Right lobe of liver (tissue), 6 donors: ENCODE data around the gene SLC10A3. TPM values are rescaled to one million over a fixed set of nuclear protein-coding genes. Genes with fewer than 3 reads are reported as not detected.

Experiments
- ATAC-seq, 4 donors: fragments of 200-7000 bp; cut with Tn5 transposase; one replicate each; pipeline ENCODE4 v1.9.1; 2020; ENCODE audit warnings: mild to moderate bottlenecking in 4 of 4, moderate library complexity in 4 of 4
- DNase-seq, 3 donors: peaks; one replicate each; pipeline ENCODE4 v3.0.0-alpha.2; 2020
- H3K27ac ChIP-seq, 3 donors: fragments of 200-600 bp; one replicate each; pipeline ENCODE4 v1.8.0; 2022
- H3K27me3 ChIP-seq, 2 donors: fragments of 200-600 bp; one replicate each; pipeline ENCODE4 v1.8.0; 2022
- H3K36me3 ChIP-seq, 4 donors: fragments of 200-600 bp; sonication (generic) in 1 of 4; one replicate each; pipeline versions ENCODE4 v1.5.1 to v1.8.0; 2017 to 2022; ENCODE audit warnings: control low read depth in 1 of 4
- H3K4me1 ChIP-seq, 4 donors: fragments of 200-600 bp; sonication (generic) in 1 of 4; one replicate each; pipeline versions ENCODE4 v1.5.1 to v1.8.0; 2017 to 2022; ENCODE audit warnings: control low read depth in 1 of 4
- H3K4me3 ChIP-seq, 3 donors: fragments of 200-600 bp; one replicate each; pipeline ENCODE4 v1.8.0; 2022
- H3K9me3 ChIP-seq, 4 donors: fragments of 200-600 bp; sonication (generic) in 1 of 4; one replicate each; pipeline versions ENCODE4 v1.5.1 to v1.8.0; 2017 to 2022; ENCODE audit warnings: control low read depth in 1 of 4
- POLR2A ChIP-seq: fragments of 450-650 bp; IDR thresholded peaks from one replicate; pipeline ENCODE4 v1.6.1; 2017; ENCODE audit warnings: antibody characterized with exemption, mild to moderate bottlenecking
- WGBS: methylation state at CpG from one replicate; pipeline ENCODE4 v1.1.6; 2018; ENCODE audit warnings: low coverage, low lambda C conversion rate; ENCODE audit not compliant: insufficient coverage; ENCODE audit errors: missing lambda C conversion rate; 5-methylcytosine and 5-hydroxymethylcytosine counted together
- intact Hi-C, 2 donors: fragments of 100-400 bp; cut with DNase I; formaldehyde crosslinking; loops; one replicate each; pipeline versions ENCODE4 v1.11.2 to v1.14.1; 2022
- total RNA-seq, 6 experiments: library from RNA; depleted of rRNA in 2 of 6; stranded (reverse); fragments of >200 nt in 2 of 6; fragmentation: NEBNext Ultra II Directional in 3 of 6; extraction: Animal tissue kit (Norgen Biotek cat#: 25700) in 3 of 6; gene quantifications; one replicate each; pipeline versions ENCODE4 v1.1.0 to v1.2.4, GENCODE V29; 2016 to 2023
- TF ChIP-seq, protein P1 (sequence below), 4 donors: fragments of 200-600 bp in 3 of 4; fragments of 450-650 bp in 1 of 4; IDR thresholded peaks; one replicate each; pipeline versions ENCODE4 v1.5.1 to v1.8.0; 2016 to 2022; ENCODE audit warnings: antibody characterized with exemption in 4 of 4, mild to moderate bottlenecking in 2 of 4
- donor health status: DM: no; HTN: yes; CAD: no.
- donor health status: DM: no; HTN: no; CAD: no.
- donor health status: DM: no; HTN: no; CAD: no.
- donor health status: DM: no; HTN: yes; CAD: no.
- donor health status: DM: no; HTN: yes; CAD: no.

SLC10A3 gene
- total RNA-seq, 6 experiments from 2014 or later = 3.0 to 15.2 (median 5.1) TPM

DNA sequence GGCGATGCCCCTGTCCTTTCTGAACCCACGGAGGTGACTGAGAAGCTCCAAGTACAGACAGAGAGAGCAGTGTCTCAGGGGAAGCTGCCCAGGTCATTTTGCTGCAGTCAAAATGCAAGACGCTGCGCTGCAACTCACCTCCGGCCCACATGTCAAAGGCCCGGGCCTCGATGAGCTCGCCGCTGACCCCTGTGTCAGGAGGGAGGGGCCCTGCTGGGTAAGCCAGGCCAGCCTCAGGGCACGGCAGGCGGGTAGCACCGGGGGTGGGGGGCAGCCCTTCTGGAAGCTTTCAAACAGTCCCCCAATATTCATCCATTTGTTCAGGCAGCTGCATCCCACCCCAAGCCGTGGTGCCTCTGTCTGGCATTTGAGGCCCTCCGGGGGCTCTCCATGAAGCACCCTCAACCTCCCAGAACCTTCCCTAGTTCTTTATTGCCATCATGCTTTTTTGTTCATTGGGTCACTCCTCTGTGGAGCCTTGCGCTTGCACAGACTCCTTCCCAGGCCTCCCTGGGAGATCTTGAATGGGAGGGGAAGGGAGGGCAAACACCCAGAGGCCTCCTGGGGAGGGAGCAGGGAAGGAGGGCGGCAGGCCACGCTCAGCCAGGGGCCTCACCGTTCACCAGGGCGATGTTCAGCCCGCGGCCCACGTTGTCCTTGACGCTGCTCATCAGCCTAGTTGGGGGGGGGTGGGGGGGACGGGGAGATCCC is 17.4 kb upstream of the SLC10A3 start:
- intact Hi-C loops = no loop called here
- Histone ChIP-seq H3K27ac (no peak overlapping the region), H3K36me3 (peaks cover 0 to 7% (median 0%) of the 10 kb centered on the region in 4 donors), H3K4me1 (no peaks in the 10 kb centered on the region), H3K9me3 (no peaks in the 10 kb centered on the region), H3K27me3 (no peaks in the 10 kb centered on the region), H3K4me3 (no peak overlapping the region)
- 80% methylated on average over 7 of the region's 24 CpGs for WGBS
- ATAC-seq (no peak), DNase-seq (no peak)
- no peak for TF ChIP-seq POLR2A
- TF ChIP-seq, protein P1, sequence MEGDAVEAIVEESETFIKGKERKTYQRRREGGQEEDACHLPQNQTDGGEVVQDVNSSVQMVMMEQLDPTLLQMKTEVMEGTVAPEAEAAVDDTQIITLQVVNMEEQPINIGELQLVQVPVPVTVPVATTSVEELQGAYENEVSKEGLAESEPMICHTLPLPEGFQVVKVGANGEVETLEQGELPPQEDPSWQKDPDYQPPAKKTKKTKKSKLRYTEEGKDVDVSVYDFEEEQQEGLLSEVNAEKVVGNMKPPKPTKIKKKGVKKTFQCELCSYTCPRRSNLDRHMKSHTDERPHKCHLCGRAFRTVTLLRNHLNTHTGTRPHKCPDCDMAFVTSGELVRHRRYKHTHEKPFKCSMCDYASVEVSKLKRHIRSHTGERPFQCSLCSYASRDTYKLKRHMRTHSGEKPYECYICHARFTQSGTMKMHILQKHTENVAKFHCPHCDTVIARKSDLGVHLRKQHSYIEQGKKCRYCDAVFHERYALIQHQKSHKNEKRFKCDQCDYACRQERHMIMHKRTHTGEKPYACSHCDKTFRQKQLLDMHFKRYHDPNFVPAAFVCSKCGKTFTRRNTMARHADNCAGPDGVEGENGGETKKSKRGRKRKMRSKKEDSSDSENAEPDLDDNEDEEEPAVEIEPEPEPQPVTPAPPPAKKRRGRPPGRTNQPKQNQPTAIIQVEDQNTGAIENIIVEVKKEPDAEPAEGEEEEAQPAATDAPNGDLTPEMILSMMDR (IDR thresholded peaks at IDR 0.05) = no peak

DNA sequence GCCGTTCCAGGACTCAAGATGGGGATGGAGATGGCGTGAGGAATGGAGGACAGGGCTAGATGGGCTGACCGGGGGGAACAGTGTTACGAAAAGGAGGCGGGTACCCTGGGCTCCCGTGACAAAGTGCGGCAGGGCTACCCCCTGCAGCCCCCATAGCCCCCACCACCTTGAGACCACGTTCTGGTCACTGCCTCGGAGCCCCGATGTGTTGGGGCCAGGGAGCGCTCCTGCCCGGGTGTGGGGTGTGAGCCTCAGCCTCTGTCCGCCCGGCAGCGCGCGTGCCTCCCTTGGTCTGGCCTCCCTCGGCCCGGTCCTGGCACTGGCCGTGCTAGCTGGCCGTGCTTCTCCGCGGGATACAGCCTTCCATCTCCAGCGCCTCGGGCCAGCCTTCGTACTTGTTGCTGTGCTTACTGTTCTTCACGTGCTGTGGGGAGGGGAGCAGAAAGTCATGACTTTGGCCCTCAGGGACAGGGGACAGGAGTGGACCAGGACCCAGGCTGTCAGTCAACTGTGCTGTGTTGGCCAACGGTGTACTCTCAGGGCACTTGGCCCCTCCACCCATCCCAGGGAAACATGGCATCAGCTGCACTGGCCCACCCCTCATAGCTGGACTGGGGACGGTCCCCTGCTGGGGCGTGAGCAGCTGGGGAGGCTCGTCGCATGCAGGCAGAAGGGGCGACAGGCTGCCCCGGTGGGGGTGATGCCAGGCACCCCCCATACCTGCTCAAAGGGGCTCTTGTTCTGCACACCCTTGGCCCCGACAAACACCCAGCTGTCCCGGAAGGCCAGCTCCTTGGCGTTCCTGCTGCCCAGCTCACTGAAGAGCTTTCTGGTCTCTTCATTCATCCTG is 16.3 kb upstream of the SLC10A3 start:
- intact Hi-C loops = no loop called here
- no peak overlapping the region for H3K4me3 ChIP-seq
- no peak overlapping the region for H3K27ac ChIP-seq
- no peaks in the 10 kb centered on the region for H3K9me3 ChIP-seq
- H3K4me1 ChIP-seq = no peaks in the 10 kb centered on the region
- DNase-seq = no peak
- WGBS = 73% methylated on average over 2 of the region's 37 CpGs
- TF ChIP-seq, protein P1 (IDR thresholded peaks at IDR 0.05) = no peak
- TF ChIP-seq POLR2A = no peak
- peaks cover 0 to 7% (median 0%) of the 10 kb centered on the region in 4 donors for H3K36me3 ChIP-seq
- peak in 1 of 4 donors; percentile 12 for ATAC-seq
- H3K27me3 ChIP-seq = no peaks in the 10 kb centered on the region

DNA sequence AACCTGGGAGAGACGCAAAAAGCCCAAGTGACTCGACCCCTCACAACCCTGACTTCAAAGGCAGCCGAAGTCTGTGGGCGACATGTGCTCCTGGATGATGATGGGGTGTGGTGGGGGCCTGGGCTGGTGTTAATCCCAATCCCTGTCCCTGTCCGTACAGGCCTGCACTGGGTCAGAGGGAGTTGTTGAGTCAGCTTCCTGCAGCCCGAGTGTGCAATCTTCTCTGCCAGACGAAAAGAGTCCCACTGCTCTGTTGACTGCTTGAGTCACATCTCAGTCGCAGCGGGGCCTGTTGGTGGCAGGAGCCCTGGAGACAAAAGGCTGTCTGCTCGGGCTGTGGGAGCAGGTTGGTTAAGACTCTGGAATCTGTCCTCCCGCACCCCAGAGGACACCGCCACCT is 15.3 kb upstream of the SLC10A3 start:
- 79% methylated on average over 2 of the region's 12 CpGs for WGBS
- Histone ChIP-seq H3K27me3 (no peaks in the 10 kb centered on the region), H3K4me1 (no peaks in the 10 kb centered on the region), H3K27ac (no peak overlapping the region), H3K4me3 (no peak overlapping the region), H3K36me3 (peaks cover 0 to 7% (median 0%) of the 10 kb centered on the region in 4 donors), H3K9me3 (no peaks in the 10 kb centered on the region)
- DNase-seq = no peak
- TF ChIP-seq, protein P1 (IDR thresholded peaks at IDR 0.05) = no peak
- no peak for TF ChIP-seq POLR2A
- peak in 2 of 4 donors; percentile 33 to 42 for ATAC-seq
- intact Hi-C loops = no loop called here

DNA sequence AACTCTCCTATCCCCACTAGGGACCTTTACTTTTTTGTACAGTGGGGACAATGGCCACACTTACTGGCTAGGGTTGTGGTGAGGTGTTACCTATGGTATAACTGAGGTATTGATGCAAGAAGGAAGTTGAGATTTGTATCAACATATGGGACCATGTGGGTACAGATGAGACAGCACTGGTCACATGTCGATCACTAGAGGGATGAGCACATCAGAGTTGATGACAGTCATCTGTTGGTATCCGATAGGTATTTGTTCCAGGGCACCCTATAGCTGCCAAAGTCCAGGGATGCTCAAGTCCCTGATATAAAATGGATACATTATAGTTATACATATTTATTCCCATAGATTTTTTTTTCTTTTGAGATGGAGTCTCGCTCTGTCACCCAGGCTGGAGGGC is 12.6 kb upstream of the SLC10A3 start:
- H3K4me1 ChIP-seq = no peaks in the 10 kb centered on the region
- intact Hi-C loops = no loop called here

More for the DNA sequence above, 12.6 kb upstream of the SLC10A3 start:
- H3K27ac ChIP-seq = no peak overlapping the region
- H3K36me3 ChIP-seq = peaks cover 0 to 7% (median 0%) of the 10 kb centered on the region in 4 donors
- WGBS = 79% methylated on average over 2 of the region's 3 CpGs
- no peak overlapping the region for H3K4me3 ChIP-seq
- H3K27me3 ChIP-seq = no peaks in the 10 kb centered on the region
- no peak for TF ChIP-seq POLR2A
- TF ChIP-seq, protein P1 (IDR thresholded peaks at IDR 0.05) = no peak
- ATAC-seq (no peak), DNase-seq (no peak)
- H3K9me3 ChIP-seq = no peaks in the 10 kb centered on the region
